ENCODE measurements around the gene NELFE. TPM values are rescaled to one million over a fixed set of nuclear protein-coding genes. Genes with fewer than 3 reads are reported as not detected.

The NELFE gene
- total and polyA plus RNA-seq, 2 of the 13 experiments (the other 11 are each of a cell fraction or from before 2014, with no cell fraction given) = 51.3 to 69.8 TPM

GRCh38 chr6:31972709-31973350 is 14.1 kb upstream of the NELFE start (continued):
- TF ChIP-seq NR2F1 (CRISPR knock-in tag; IDR thresholded peaks at IDR 0.05) (no peak), RARG (CRISPR knock-in tag; IDR thresholded peaks at IDR 0.05; ENCODE audit: low read depth) (no peak), KDM3A (CRISPR knock-in tag; IDR thresholded peaks at IDR 0.05; ENCODE audit: low read depth) (no peak), MEF2D (CRISPR knock-in tag; IDR thresholded peaks at IDR 0.05) (0 out of 2 replicates have a peak, but pooled peaks have one; percentile 1), DR1 (CRISPR knock-in tag; IDR thresholded peaks at IDR 0.05) (peak; percentile 43; the same call in 1 of the 2 replicates), HIC2 (CRISPR knock-in tag; IDR thresholded peaks at IDR 0.05; ENCODE audit: low read depth) (no peak), SRSF9 (IDR thresholded peaks at IDR 0.05; ENCODE audit: borderline replicate concordance, insufficient read depth, low read depth, low read length, poor library complexity, severe bottlenecking) (no peak), SALL2 (CRISPR knock-in tag; IDR thresholded peaks at IDR 0.05) (no peak), PCBP1 (IDR thresholded peaks at IDR 0.05; ENCODE audit: borderline replicate concordance, low read depth, low read length) (no peak; the same call in 1 of the 2 replicates), POLR2G (IDR thresholded peaks at IDR 0.05; ENCODE audit: low read depth, low read length) (no peak), ARNTL (CRISPR knock-in tag; IDR thresholded peaks at IDR 0.05) (no peak), ZNF891 (CRISPR knock-in tag; IDR thresholded peaks at IDR 0.05) (peak; percentile 69; the same call in 1 of the 2 replicates), ATRX (CRISPR knock-in tag; IDR thresholded peaks at IDR 0.05; ENCODE audit: borderline replicate concordance) (no peak), HNRNPLL (IDR thresholded peaks at IDR 0.05; ENCODE audit: low read depth, low read length, poor library complexity, severe bottlenecking) (peak; percentile 19), ZNF660 (CRISPR knock-in tag; IDR thresholded peaks at IDR 0.05; ENCODE audit: borderline replicate concordance, low read depth) (0 out of 2 replicates have a peak, but pooled peaks have one; percentile 84), NFRKB (IDR thresholded peaks at IDR 0.05) (no peak), CHD4 (IDR thresholded peaks at IDR 0.05; ENCODE audit: borderline replicate concordance, low read length) (no peak), SATB2 (CRISPR knock-in tag; IDR thresholded peaks at IDR 0.05) (no peak; the same call in 1 of the 2 replicates), NR1H2 (CRISPR knock-in tag; IDR thresholded peaks at IDR 0.05; ENCODE audit: borderline replicate concordance, low read depth) (no peak), ZNF589 (CRISPR knock-in tag; conservative IDR thresholded peaks at IDR 0.05) (0 out of 2 replicates have a peak, but pooled peaks have one; percentile 21), SNAPC4 (CRISPR knock-in tag; IDR thresholded peaks at IDR 0.05) (no peak; the same call in 1 of the 2 replicates), KMT2A (CRISPR knock-in tag; IDR thresholded peaks at IDR 0.05) (no peak; the same call in 1 of the 2 replicates)
